GM03348 (cell line): ENCODE results near the gene HMX3.
"Not testable (repeated sequence)": the region's sequence is repeated elsewhere in the genome, so short reads cannot be mapped to it uniquely, and the experiment has no call there.

Source experiments
- DNase-seq: peaks from one replicate; pipeline ENCODE4 v3.0.0; 2012; ENCODE audit warnings: low spot score

HMX3 gene

DNA sequence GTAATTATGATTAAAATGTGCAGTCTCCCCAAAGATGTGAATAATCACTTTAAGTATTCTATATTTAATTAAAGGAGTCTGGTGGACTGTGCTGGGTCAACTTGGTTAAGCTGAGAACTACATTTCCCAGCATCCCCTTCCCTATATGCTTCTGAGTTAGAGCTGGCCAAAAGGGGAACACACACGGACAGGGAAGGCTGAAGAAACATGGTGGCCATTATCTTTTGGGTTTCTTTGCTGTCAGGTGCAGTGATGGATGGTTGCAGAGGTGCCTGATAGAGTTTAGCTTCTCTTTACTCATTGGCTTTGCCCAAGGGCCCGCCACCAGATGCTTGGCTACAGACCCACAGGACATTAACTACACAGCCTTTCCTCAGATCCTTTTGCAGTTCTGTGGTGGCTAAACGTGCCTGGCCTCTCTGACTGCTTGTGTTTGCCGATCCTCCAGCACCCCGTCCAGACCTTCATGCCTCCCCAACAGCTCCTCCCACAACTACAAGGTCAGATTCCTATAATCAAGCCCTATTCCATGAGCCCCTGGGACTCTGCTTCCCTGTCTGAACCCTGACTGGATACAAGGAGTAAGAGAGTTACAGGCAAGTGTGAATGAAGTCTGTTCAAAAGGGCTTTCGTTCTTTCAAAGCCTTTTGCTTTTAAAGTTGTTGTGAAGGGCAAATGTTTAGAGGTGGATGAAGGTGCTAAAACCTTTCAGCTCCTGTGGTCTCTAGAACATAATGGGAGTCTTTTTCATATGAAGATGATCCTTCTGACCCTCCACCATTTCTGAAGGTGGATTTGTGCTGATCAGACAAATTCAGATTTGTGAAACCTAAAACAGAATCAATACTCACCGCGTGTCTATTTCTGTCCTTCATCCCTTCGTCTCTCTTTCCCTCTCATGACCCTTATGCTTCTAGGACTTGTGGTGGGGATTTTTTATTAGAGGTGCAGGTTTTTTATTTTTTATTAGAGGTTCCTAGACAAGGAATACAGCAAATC, 39.9 kb downstream of the HMX3 start:
- no peak for DNase-seq

DNA sequence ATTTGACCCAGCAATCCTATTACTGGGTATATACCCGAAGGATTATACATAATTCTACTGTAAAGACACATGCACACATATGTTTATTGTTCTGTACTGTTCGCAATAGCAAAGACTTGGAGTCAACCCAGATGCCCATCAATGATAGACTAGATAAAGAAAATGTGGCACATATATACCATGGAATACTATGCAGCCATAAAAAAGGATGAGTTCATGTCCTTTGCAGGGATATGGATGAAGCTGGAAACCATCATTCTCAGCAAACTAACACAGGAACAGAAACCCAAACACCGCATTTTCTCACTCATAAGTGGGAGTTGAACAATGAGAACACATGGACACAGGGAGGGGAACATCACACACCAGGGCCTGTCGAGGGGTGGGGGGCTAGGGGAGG, 42.6 kb downstream of the HMX3 start:
- DNase-seq = not testable (repeated sequence)

DNA sequence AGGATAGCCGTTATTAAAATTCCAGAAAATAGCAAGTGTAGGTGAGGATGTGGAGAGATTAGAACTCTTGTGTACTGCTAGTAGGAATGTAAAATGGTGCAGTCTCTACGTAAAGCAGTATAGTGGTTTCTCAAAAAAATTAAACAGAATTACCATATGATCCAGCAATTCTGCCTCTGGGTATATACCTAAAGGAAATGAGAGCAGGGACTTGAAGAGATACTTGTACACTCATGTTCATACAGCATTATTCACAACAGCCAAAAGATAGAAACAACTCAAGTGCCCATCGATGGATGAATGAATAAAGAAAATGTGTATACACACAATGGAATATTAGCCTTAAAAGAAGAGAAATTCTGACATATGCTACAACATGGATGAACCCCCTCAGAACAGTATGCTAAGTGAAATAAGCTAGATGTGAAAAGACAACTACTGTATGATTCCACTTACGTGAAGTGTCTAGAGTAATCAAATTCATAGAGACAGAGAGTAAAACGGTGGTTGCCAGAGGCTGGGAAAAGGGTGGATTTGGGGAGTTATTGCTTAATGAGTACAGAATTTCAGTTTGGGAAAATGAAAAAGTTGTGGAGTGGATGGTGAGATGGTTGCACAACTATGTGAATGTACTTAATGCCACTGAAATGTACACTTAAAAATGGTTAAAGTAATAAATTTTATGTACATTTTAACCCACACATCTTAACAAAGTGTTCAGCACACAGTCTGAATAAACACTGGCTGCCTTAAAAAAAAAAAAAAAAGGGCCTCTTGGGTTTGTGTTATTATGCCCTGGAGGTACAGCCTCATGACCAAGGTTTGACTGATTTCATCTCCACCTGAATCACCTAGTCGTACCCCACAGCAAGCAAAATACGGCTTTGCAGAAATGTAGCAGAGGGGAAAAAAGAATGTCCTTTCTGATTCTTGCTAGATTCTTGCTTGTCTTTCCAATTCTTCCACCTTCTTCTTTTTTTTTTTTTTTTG, 44.6 kb downstream of the HMX3 start:
- no peak for DNase-seq

DNA sequence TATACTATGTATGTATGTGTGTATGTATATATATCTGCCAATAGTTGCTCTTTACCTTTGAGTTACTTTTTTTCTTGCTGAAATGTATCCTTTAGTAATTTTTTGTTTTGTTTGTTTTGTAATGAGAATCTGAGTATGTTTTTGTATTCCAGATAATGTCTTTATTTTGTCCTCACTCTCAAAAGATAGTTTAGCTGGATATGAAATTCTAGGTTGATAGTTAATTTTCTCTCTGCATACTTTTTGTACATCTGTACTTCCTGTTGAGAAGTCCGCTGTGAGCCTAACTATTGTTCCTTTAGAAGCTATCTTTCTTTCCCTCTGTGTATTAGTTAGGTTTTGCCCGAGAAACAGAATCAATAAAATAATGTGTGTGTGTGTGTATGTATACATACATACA, 48.0 kb downstream of the HMX3 start:
- no peak for DNase-seq

DNA sequence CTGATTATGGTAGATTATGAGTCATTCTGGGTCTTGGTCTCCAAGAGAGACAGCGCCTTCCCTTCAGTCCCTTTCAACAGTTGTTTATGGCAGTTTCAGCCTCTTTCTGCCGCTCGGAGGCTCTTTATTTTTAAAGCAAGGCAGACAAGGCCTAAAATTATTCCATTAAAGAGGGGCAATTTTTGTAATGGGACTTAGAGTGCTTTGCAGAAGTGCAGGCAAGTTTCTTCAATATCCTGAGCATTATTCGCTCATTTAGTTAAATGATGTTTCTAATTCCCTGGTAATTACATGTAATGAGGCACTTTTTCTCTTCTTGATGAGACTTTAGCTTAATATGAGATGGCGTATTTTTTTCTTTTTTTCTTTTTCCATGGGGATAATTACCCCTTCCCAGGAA, 52.0 kb downstream of the HMX3 start:
- DNase-seq = no peak
